Activated CD4-positive, alpha-beta T cell treated with anti-CD3 and anti-CD28 coated beads, Interleukin-2, amount 50 U/mL, for 1 hour (primary cell): ENCODE data around the gene MTCL1.
A peak's percentile ranks its signal among the peaks of the same experiment; 100 is the strongest.

Source experiments
- DNase-seq: peaks from one replicate; pipeline ENCODE4 v3.0.0-alpha.2; 2020

The MTCL1 gene

DNA sequence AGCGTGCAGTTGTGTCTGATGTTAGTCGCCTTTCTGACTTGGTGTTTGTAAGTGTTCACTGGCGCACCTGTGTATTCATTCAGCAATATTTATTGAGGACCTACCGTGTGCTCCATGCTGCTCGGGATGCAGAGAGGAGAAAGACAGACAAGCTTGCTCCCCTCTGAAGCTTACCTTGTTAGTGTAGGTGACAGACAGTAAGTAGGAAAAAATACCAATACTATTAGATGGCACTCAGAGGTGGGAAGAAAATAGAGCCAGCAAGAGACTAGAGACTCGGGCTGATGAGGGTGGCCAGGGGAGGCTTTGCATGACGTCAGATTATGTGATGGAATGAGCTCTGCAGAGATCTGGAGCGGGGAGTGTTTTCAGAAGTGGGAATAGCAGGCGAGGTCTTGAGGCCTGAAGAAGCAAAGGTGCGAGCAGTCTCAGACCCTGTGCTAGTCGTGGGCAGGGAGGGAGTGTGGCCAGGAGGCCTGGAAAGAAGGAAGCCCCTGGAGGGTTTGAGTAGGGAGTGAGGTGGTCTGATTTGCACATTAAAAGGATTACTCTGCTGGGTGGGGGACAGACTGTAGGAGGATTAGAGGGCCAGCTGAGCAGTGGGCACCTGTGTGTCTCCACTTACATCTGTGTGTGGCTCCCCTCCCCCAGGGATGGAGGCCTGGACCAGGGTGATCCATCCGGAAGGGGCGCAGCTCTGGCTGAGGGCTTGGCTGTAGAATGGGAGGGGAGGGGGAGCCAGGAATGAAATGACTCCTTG, 11.8 kb downstream of the MTCL1 start:
- DNase-seq, result no peak

DNA sequence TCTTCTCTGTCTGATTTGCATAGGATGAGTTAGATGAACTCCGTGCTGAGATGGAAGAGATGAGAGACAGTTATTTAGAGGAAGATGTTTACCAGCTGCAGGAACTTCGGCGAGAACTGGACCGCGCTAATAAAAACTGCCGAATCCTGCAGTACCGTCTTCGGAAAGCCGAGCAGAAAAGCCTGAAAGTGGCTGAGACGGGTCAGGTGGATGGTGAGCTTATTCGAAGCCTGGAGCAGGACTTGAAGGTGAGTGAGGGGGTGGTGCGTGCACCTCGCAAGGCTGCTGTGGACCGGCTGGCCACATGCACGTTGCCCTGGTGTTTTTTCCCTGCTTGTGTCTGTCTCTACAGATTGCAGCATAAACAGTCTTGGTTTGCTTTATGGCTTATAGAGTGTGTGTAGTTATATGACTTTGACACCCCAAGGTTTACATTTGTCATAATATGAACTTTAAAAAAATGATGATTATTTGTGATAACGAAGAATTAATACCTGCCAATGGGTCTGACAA, 13.1 kb downstream of the MTCL1 start:
- no peak for DNase-seq

DNA sequence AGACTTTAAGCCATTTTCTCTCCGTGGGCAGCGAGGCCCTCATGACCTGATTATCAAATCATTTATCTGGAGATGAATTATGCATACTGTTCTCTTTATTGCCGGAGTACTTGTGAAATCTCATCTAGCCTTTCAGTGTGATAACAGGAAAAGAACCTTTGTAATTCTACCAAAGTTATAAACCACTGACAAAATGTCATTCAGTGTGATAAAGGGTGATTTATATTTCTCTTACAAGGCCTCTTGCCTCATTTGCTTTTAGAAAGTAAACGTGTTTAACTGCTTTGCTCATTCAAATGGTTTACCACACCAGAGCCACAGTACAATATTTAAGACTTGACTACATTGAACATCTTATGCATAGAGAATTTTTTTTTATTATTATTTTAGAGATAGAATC, 13.8 kb downstream of the MTCL1 start:
- no peak for DNase-seq

DNA sequence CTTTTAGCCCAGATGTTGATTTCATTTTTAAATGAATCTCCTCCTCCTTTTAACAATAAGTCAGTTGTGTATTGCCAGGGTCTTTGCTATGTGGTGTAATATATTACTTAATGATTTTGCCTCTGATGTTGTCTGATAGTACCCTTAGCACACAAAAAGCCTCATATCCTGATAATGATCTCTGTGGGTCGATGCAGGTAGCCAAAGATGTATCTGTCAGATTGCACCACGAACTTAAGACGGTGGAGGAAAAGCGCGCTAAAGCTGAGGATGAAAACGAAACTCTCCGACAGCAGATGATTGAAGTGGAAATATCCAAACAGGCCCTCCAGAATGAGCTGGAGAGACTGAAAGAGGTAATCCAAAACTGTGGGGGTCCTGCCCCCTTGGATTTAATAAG, 14.8 kb downstream of the MTCL1 start:
- DNase-seq, result no peak

DNA sequence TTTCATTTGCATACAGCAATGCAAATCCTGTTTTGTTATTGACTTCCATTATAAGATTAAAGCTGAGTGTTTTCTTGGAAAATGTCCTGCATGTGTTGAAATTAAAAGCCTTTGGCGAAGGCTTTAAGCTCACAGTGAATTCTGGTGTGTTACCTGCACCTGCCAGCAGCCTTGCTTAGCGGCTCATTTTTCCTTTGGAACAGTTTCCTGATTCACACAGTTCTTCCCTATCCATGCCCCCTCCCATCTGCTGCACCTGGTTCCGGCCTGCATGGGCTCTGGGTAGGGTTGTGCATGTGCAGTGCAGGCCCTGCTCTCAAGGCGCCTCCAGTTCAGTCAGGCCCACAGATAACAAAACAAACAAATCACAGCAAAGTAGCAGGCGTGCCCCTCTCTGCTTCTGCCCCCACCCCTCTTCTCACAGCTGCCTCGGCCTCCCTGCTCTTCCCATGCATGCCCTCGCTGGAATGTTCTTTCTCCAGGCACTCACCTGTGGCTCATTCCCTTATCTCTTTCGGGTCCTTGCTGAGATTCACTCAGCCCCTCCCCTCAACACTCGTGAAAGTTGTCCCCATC, 15.8 kb downstream of the MTCL1 start:
- DNase-seq, result no peak

DNA sequence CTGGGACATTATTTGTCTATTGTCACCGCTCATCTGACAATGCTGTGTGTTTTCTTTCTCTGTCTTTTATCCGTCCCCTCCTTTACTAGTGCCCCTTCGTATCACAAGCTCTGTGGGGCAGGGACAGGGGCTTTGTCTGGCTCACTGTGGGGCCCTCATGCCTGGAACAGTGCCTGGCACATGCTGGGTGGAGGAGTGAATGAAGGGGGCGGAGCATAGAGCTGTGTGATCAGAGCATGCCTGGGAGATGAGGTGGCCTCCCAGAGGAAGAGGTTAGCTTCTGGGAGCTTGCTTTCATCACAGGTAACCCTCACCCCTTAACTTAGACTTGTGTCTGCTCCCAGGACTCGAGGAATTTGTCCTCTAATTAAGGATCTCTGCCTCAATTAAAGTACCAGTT, 16.4 kb downstream of the MTCL1 start:
- no peak for DNase-seq

DNA sequence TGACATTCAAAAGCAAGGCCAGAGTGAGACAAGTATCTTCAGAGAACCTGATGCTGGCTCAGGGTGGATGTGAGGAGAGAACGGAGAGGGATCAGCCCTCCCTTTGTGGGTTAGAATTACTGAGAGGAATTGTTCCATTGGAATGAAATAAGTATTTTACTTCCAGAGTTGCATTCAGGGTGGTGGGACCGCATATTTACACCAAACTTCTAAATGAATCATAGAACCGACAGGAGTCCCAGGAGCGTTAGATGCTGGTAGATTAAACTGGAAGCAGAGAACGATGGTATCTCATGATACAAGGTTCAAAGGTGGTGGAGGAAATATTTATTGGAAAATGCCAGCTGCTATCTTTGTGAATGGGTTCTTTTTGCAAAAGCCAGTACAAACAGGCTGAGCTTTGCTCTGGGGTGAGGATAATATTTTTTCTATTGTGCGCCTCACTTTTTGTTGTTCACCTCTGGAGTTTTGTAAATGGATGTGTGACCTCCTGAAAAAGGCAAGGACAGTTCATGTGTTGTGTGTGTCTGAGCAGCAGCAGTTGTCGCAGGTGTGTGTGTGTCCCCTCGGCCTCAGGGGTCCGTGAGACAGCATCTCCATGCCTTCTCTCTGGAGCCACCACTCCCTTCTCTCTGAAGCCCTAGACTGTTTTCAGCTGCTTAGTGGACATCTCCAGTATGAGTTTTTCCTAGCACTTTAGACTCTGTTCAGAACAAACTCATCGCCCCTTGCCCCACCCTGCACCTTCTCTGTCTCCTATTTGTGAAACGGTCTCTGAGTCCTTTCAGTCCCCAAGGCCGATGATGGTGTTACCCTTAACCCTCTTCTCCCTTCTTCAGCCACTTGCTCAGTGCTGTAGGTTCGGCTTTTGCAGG, 17.8 kb downstream of the MTCL1 start:
- no peak for DNase-seq

DNA sequence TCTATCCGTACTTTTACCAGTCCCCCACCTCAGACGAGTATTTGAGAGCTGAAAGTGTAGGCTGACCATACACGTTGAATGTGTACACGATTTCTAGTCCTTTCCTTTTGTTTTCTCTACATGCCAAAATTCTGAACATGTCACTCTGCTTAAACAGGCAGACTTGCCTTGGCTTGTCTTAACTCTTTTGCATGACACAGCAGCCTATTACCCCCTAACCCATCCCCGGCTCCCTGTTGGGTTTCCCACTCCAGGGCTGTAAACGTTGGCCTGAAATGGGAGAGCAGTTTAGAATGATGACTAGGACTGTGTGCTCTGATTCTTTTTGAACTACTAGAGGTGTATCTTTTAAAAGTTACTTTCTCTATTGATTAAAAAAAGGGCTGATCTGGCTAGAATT, 19.1 kb downstream of the MTCL1 start:
- no peak for DNase-seq

DNA sequence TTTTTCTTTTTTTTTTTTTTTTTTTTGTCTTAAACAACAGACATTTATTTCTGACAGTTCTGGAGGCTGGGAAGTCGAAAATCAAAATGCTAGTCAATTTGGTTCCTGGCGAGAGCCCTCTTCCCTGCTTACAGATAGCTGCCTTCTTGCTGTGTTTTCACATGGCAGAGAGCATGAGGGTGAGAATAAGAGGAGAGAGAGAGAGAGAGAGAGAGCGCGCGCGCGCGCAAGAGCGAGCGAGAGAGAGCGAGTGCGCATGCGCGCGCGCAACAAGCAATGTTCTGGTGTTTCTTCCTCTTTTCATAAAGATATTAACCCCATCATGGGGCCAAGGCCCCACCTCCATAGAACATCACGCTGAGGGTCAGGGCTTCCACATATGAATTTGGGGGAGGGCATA, 20.9 kb downstream of the MTCL1 start:
- DNase-seq, result no peak

DNA sequence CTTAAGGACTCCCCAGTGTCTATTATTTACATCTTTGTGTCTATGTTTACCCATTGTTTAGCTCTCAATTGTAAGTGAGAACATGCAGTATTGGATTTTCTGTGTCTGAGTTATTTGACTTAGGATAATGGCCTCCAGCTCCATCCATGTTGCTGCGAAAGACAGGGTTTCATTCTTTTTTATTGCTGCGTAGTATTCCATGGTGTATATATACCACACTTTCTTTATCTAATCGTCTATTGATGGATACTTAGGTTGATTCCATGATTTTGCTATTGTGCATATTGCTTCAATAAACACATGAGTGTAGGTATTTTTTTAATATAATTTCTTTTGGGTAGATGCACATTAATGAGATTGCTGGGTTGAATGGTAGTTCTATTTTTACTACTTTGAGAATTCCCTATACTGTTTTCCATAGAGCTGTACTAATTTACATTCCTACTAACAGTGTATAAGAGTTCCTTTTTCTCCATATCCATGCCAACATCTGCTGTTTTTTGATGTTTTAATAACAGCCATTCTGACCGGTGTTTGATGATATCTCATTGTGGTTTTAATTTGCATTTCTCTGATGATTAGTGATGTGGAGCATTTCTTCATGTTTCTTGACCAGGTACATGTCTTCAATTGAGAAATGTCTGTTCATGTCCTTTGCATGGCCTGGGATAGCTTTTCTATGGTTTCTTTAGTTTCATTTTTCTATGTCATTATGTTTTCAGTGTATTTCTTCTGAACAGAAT, 21.8 kb downstream of the MTCL1 start:
- no peak for DNase-seq

DNA sequence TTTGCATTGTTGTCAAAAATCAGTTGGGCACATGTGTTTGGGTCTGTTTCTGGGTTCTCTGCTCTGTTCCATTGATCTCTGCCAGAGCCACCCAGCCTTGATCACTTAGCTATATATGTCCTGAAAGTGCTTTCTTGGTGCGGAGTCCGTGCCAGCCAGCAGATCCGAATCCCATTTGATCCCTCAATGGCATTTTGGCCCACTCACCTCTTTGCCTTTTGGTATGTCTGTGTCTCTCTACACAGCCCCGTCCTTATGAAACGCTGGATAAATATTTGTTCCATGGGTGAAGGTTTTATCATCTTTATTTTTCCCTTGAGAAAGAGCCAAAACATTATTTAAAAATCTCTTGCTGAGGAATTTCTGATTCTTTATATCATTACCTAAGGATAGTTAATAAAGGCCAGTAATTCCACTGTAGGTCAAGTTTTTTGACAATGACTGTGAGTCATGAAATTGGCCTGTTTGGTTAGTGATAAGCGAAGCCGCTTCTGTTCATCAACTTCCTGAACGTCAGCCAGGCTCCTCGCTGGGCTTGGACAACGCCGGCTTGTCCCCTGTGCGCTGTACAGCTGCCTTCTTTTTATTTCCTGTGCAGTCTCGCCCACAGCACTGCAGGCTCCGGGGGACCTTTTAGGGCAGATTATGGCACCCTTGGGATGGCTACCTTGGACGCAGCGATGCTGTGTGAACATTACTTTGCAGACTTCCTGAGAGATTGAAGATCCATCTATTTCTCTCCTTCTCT, 24.9 kb downstream of the MTCL1 start:
- DNase-seq, result no peak

DNA sequence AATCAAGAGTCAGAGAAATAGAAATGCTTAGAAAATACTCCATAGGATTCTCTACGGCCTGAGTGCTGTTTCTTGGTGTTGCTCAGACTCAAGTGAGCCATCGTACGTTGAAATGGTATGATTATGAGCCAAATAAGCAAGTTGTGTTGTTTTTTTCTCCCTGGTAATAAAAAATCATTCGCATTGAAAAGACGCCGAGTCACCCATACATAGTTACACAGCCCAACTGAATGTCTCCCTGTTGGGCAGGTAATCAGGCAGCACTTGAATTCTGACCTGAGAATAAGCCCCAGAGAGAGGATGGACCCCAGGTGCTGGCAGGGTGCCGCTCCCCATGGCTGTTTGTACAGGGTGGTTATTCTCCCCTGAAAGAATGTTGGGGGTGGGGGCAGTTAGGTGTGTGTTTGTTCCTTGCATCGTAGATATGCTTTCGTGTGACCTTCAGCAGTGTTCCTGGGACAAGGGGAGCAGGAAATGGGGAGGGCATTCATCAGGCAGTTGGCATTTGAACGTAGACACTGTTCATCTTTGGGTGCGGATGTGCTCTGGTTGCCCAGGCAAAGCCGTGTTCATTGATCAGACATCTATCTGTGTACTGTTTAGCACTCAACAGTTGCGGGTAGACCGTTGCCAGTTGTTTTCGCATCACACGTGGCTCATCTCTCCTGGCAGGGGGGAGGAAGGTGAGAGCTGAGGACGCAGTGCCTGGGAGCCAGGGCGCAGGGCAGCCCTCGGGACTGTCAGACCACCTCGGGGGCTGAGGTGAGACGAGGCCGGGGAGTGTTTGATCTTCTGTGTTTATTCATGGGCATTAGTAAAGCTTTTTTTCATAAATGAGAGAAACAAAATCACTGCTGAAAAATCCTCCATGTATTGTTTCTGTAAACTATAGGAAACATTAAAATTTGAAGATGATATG, 27.3 kb downstream of the MTCL1 start:
- no peak for DNase-seq

DNA sequence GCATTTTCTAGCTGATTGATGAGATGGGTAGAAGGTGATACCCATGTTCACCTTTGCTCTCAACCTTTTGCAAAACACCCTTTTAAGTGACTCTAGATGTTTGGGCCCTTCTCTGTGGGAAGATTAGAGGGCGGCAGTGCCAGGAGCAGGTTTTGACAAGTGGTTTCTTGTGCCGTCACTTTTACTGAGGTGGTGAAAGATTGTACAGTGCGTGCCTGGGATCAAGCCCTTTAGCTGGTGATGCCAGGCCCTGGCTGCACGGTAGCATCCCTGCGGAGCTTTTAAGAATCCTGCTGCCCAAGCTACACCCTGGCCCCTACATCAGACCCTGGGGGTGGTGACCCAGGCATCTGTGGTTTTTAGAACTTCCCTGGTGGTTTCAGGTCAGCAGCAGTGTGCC, 29.1 kb downstream of the MTCL1 start:
- no peak for DNase-seq

DNA sequence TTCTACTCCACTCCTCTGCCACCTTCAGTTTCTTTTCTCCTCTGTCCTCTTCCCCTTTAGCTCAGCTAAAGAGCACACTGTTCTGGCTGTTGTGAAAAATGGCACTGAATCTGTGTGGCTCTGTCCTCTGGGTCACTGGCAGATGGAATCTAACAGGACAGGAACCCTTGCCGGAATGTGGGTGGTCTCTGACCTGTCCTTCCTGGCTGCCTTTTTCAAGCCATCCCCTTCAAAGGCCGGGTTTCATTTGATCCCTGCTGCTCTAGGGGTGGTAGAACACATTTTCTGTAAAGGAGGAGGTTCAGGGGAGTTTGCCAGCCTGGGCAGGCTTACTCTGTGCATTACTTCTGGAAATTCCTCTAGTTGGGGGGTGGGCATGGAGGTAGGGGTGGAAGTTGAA, 29.9 kb downstream of the MTCL1 start:
- no peak for DNase-seq

DNA sequence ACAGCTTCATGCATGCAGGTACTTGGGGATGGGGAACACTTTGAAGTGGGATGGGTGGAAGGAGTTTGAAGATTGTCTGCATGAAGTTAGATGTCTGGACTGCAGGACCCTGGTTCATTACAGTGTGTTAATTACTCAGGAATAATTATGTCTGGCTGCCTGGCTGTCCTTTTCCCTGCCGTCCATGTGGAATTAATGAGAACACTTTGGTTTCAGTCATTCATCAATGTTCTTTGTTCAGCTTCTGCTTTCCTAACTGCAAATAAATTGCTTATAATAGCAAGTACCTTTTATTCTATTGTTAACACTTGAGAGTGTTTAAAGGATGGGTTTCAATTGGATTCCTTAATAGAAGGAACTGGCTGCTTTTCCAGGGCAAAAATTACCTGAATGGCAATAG, 35.8 kb downstream of the MTCL1 start:
- DNase-seq, result no peak

DNA sequence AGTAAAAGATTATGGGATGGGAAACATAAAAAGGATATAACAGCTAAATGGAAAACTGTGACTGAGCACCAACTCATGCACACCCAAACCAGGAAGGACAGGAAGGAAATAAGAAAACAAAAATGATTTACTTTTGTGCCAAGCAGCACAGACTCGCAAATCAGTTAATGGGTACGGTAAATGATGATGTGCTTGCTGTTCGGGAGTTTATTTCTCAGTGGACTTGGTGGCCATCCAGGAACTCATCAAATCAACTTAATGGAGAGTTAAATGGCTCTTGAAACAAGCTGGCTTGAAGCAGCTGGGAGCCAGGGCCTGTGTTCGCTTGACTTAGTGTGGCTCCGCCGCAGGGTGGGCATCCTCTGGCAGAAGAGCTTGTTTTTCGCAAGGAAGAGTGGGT, 36.2 kb downstream of the MTCL1 start:
- DNase-seq, result no peak

DNA sequence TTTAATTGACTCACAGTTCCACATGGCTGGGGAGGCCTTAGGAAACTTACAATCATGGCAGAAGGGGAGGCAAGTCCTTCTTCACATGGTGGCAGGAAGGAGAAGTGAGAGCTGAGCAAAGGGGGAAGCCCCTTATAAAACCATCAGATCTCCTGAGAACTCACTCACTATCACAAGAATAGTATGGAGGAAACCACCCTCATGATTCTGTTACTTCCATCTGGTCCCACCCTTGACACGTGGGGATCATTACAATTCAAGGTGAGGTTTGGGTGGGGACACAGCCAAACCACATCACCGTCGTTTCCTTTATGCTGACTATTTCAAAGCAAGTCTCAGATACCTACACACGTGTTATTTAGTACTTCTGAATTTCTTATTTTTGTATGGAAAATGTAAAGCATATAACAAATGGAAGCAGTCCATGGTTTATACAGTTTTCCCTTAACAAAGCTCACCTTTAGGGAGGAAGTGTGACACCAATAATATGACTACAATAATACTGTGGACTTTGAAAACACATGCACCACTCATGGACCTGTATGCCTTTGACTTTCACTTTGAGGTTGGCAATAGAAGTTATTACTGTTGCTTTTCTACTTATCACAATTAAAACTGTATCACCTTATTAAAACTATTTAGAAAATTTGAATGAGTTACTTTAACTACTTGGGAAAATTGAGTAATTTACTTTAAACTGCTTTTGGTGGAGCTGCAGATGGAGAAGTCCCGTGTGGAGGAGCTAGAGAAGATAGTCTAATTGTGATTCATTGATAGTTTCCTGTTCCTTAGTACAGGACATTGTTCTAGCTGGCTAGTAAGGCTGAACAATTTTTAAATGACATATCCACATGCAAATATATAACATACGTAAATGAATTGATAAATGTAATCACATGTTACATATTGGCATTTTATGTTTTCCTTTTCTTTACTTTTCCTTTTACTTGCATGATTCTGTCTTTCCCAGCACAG, 37.3 kb downstream of the MTCL1 start:
- DNase-seq, result peak; percentile 9

DNA sequence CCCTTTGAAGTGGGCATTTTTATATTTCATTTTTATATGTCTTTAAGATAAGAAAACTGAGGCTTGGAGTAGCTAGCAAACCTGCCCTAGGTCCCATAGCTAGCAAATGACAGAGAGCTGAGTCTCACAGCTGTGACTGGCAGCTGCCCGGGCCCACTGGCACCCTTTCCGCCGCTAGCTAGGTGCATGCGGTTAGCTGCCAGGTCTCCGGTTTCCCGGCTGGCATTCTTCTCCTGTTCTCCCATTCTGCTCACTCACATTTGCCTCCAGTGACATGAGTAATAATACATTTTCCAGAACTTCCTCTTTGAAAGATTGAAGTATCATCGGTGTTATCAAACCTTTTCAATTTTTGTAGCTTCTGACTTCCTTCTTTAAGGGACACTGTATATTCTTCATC, 38.7 kb downstream of the MTCL1 start:
- DNase-seq, result no peak

DNA sequence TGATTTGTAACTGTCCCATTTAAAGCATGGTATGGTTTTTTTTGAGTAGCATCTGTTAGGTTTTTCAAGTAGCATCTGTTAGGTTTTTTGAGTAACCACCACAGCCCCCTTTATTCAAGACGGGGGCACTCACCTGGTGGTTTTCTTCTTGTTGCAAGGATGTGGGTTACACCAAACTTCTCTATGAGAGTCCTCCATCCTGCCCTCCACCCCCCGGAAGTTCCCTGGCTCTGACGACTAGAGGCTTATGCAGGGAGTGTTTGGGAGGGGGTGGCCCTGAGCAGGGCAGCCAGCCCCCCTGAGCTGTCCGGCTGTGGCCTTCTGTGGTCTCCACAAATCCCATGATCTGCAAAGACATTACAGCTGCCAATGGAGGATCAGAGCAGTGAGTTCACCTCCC, 39.3 kb downstream of the MTCL1 start:
- no peak for DNase-seq
